Head of caudate nucleus (tissue), 42 donors: ENCODE measurements around the gene ZNF83.
"Not testable (repeated sequence)": the region's sequence is repeated elsewhere in the genome, so short reads cannot be mapped to it uniquely, and the experiment has no call there.

Experiments
- DNase-seq, 42 donors: peaks; one replicate each; pipeline versions ENCODE4 v3.0.0 to v3.0.0-alpha.2; 2020 to 2021; ENCODE audit warnings: mixed read lengths in 7 of 42
- intact Hi-C: fragments of 100-400 bp; cut with DNase I; formaldehyde crosslinking; loops from one replicate; pipeline ENCODE4 v1.15.0; 2022

The ZNF83 gene

DNA sequence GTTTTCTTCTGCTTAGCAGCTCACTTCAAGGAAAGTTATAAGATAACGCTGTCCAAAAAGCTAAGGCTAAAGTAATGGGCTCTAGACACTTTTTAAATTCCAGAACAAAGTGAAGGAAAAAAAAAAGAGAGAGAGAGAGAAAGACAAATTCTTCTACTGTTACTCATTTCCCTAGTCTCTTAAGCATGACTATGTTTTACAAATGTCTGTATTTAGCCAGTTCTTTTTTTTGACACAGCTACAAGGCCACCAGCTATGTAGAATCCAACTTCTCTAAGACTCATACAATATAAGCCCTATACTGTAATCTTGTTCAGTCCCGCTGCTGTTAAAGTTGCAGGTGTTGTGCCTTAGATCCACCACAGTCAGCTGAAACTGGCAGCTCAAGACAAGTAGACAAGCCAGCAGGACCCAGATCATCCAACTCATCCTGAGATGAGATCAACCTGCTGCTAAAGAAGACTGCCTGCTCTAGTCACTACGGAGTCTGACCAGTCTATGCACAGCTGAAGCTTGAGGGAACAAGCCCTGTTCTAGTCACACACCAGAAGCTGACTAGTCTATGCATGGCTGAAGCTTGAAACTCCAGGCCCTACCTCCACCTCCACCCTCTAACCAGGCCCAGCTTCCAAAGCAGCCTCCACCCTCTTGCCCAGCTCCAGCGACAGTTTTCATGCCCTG is 10.3 kb upstream of the ZNF83 start:
- intact Hi-C loops, result no loop called here

GRCh38 chr19:52646571-52647217 is 8.5 kb upstream of the ZNF83 start:
- intact Hi-C loops, result no loop called here
- no peak for DNase-seq

More for the DNA sequence above, 10.3 kb upstream of the ZNF83 start:
- no peak for DNase-seq

GRCh38 chr19:52640916-52641315 is 2.8 kb upstream of the ZNF83 start:
- intact Hi-C loops, result no loop called here
- no peak for DNase-seq

DNA sequence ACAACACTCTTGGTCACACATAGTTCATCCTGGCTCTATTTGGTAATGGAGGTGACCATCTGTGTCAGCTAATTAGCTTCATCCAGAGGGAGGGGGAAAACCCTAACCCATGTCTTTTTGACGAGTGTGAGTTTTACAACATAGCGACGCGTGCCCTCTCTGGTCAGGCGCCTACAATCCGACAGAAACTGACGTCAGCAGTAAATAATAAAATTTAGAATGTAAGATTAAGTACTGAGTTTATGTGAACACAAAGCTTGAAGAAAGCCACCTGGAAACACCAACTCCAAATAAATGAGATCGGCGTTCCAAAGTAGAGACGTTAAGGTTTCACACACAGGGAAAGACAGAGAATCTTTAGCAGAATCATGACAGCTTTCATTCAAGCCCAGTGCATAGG is 1.8 kb upstream of the ZNF83 start:
- intact Hi-C loops, result loop anchor here (10.0 kb wide), 1 partner anchor 85 kb away; no protein-coding TSS in a partner anchor
- DNase-seq, result no peak

- peak in 32 of 42 donors; percentile 3 to 51 (median 20) for DNase-seq
These were observed 446 bp upstream of the ZNF83 start for GRCh38 chr19:52638601-52639000.

GRCh38 chr19:52635786-52636570 is 2.2 kb downstream of the ZNF83 start:
- DNase-seq, result no peak
- intact Hi-C loops, result loop anchor here (10.0 kb wide), 1 partner anchor 89 kb away; no protein-coding TSS in a partner anchor

More at GRCh38 chr19:52638601-52639000, 446 bp upstream of the ZNF83 start:
- intact Hi-C loops, result loop anchor here (10.0 kb wide), 1 partner anchor 86 kb away; no protein-coding TSS in a partner anchor

DNA sequence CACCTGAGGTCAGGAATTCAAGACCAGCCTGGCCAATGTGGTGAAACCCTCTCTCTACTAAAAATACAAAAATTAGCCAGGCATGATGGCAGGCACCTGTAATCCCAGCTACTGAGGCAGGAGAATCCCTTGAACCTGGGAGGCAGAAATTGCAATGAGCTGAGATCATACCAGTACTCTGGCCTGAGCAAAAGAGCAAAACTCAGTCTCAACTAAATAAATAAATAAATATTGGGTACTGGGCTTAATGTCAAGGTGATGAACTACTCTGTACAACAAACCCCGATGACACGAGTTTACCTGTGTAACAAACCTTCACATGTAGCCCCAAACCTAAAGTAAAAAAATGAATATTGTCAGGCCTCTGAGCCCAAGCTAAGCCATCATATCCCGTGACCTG is 10.7 kb downstream of the ZNF83 start:
- intact Hi-C loops, DNase-seq: not testable (repeated sequence)

DNA sequence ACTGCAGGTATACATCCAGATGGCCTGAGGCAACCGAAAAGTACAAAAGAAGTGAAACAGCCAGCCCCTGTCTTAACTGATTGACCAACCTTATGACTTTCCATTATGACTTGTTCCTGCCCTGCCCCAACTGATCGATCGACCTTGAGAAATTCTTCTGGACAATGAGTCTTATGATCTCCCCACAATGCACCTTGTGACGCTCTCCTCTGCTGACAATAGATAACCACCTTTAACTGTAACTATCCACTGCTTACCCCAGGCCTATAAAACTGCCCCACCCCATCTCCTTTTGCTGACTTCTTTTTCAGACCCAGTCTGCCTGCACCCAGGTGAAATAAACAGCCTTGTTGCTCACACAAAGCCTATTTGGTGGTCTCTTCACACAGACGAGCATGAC is 11.2 kb downstream of the ZNF83 start:
- intact Hi-C loops, result no loop called here
- no peak for DNase-seq

DNA sequence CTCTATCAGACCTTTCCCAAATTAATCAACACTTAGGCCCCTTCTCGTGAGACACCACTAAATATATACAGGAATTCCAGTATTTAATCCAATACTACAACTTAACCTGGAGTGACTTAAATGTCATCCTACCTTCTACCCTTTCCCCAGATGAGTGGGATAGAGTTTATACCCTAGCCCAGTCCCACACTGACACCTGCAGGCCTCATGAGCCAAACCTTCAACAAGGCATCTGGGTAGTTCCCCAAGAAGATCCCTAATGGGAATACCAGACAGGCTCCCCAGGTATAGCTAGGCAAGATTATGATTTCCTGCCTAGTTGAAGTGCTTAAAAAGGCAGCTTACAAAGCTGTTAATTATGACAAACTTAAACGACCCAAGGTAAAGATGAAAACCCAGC is 15.9 kb downstream of the ZNF83 start:
- no peak for DNase-seq
- intact Hi-C loops, result no loop called here

DNA sequence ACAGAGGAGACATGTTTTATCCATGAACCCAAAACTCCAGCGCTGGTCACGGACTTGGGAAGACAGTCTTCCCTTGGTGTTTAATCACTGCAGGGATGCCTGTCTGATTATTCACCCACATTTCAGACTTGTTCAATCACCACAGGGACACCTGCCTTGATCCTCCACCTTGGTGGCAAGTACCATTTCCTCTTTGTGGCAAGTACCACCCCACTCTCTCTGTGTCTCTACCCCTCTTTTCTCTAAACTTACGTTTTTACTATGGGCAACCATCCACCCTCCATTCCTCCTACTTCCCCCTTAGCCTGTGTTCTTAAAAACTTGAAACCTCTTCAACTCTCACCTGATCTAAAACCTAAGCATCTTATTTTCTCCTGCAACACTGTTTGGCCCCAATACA is 16.8 kb downstream of the ZNF83 start:
- DNase-seq, result no peak
- intact Hi-C loops, result no loop called here

DNA sequence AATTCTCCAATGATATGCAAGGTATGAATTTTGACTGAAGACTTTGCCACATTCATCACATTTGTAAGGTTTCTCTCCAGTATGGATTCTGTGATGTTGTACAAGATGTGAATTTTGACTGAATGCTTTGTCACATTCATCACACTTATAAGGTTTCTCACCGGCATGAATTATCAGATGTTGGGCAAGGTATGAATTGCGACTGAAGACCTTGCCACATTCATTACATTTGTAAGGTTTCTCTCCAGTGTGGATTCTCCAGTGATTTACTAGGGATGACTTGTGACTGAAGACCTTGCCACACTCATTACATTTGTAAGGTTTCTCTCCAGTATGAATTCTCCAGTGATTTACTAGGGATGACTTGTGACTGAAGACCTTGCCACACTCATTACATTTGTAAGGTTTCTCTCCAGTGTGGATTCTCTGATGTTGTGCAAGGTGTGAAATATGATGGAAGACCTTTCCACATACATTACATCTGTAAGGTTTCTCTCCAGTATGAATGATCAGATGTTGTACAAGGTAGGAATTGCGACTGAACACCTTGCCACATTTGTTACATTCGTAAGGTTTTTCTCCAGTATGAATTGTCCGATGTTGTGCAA is 24.8 kb downstream of the ZNF83 start:
- intact Hi-C loops, result no loop called here
- DNase-seq, result no peak

- intact Hi-C loops, result no loop called here
- no peak for DNase-seq
These were observed 34.5 kb downstream of the ZNF83 start for GRCh38 chr19:52603558-52604207.

DNA sequence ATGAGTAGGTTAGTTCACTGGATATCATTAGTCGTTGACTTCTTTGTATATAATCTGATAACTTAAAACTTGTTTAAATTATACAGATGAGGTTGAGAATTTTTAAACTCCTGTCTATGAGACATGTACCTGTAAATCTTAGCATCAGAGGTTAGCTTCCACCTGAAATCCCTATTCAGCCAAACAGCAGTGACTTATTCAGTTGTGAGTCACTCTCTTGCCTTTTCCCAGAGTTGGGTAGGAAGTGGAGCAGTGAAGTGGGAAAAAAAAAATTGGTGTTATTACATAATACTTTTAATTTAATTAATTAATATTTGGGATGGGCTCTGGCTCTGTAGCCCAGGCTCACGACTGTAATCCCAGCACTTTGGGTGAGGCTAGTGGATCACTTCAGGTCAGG is 35.2 kb downstream of the ZNF83 start:
- DNase-seq, result peak in 1 of 42 donors; percentile 22
- intact Hi-C loops, result no loop called here

DNA sequence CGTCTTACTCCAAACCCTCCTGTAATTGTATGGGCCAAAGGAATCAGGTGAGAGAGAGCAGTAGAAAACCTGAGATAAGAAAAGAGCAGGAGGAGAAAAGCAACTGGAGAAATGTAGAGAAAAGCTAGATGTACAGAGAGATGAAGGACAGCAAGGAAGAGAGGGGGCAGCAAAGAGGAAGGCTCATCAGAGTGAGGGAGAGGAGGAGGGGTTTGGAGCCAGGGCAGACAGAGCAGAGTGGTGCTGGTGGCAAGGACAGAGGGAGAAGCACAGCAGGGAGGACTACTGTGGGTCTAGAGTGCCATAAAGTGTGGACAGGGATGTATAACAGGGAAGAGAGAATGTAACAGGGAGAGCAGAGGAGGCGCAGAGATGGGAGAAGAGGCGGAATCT is 36.2 kb downstream of the ZNF83 start:
- peak in 12 of 42 donors; percentile 5 to 43 (median 23) for DNase-seq

DNA sequence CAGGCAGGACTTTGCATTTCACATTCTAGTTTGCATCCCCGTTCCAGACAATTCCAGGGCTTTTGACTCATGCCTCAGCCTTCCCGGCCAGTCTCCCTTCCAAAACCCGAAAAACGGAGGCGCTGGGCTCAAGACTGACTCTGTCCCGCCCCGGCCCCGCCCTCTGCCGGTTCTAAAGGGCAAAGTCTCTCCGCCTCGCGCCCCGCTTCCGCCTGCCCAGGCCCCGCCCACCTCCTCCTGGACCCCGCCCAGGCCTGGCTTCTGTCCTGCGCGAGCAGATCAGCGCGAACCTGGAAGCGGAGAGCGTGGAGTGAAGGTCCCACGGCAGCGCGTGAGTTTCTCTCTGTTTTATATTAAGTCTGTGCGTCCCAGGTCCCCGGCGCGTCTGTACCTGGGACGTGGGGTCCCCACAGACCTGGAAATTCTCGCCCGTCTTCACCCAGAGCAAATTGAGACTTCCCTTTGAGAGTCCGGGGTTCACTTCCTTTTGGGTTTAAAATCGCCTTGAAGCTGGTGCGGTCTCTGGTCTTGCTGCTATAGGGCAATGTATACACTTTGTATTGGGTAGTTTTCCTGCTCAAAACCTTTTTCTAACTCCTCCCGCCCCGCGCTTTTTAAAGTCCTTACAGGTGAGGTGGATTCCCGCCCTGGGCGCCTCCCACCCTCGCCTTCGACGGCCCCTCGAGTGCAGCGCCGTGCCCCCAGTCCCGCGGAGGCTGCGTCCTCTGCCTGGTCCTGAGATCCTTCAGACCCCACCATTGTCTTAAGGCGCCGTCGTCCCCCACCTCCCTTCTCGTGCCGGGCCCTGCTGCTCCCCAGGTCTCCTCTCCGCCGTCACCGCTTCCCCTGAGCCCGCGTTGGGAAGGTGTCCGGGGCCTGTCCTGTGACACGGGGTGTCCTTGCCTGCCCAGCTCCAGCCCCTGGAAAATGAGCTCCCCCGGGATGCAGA is 36.9 kb downstream of the ZNF83 start:
- DNase-seq, result peak; percentile 73 to 97 (median 91)
- intact Hi-C loops, result no loop called here

More for the DNA sequence above, 36.2 kb downstream of the ZNF83 start:
- intact Hi-C loops, result not testable (repeated sequence)

- intact Hi-C loops, result no loop called here
- DNase-seq, result peak in 11 of 42 donors; percentile 4 to 36 (median 12)
These were observed 37.5 kb downstream of the ZNF83 start for GRCh38 chr19:52600639-52601024.

DNA sequence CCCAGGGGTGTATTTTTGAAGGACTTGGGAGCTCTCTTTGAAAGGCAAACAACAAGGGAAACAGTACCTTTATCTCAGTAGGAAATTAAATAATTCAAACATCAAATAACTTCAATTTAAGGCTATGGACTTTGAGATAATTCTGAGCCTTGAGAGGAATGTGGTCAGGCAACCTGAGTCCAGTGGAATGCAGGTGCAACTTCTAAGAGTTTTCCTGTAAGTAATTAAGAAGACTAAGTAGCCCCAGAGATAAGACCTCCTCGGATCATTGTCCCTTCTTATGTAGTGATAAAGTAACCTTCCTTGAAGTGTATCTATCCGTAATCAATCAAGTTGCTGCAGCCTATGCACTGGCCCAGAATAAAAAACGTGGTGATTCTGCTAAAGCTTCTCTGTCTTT is 38.9 kb downstream of the ZNF83 start:
- intact Hi-C loops, result no loop called here
- DNase-seq, result no peak

DNA sequence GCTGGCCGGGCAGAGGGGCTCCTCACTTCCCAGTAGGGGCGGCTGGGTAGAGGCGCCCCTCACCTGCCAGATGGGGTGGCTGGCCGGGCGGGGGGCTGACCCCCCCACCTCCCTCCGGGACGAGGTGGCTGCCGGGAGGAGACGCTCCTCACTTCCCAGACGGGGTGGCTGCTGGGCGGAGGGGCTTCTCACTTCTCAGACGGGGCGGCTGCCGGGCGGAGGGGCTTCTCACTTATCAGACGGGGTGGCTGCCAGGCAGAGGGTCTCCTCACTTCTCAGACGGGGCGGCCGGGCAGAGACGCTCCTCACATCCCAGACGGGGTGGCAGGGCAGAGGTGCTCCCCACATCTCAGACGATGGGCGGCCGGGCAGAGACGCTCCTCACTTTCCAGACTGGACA is 44.7 kb downstream of the ZNF83 start:
- DNase-seq, intact Hi-C loops: not testable (repeated sequence)
